ENCODE results near the gene SH3RF3. TPM values are rescaled to one million over a fixed set of nuclear protein-coding genes. Genes with fewer than 3 reads are reported as not detected.

SH3RF3 gene
- total RNA-seq, 1 experiment from 2014 or later: 0.98 TPM

DNA sequence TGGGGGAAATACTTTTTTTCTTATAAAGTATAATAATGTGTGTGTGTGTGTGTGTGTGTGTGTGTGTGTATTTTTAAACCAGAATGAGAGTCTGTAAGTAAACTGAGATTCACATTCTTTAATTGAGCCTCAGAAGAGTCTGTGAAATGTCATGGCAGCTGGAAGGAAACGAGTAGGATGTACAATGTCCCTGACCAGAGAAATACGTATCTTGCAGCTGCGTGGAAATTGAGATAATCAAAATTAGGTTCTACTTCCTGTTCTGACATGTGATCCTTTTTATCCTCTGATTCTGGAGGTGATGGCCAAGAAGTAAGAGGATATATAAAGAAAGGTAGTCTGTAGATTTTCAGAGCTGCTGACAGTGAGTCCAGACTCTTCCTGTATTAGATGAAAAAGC is 50.0 kb downstream of the SH3RF3 start:
- BruUV-seq (replicated peaks): no TSS peak
- H3K27me3 Mint-ChIP-seq (ENCODE audit: insufficient read depth, unreplicated experiment): no peaks in the 10 kb centered on the region

DNA sequence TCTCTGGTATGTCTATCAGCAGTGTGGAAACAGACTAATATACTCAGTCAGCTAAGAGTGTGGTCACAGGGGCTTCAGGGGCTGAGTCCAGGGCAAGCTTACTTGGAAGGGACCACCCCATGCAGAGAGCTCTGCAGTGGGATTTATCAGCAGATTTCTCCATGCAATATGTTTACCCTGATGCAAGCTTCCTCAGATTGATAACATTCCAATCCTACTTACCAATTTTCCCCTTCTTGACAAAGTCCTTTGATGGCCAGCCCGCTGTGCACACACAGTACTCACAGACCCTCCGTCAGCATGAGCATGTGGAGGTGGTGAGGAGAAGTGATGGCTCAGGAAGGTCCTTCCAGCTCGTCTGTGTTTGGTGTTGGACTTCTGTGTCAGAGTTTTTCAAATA is 51.8 kb downstream of the SH3RF3 start:
- no TSS peak for BruUV-seq (replicated peaks)
- no peak for DNase-seq
- no peaks in the 10 kb centered on the region for H3K4me1 ChIP-seq
- no peaks in the 10 kb centered on the region for H3K4me1 Mint-ChIP-seq (ENCODE audit: low read depth, unreplicated experiment)
- TF ChIP-seq, protein P1, sequence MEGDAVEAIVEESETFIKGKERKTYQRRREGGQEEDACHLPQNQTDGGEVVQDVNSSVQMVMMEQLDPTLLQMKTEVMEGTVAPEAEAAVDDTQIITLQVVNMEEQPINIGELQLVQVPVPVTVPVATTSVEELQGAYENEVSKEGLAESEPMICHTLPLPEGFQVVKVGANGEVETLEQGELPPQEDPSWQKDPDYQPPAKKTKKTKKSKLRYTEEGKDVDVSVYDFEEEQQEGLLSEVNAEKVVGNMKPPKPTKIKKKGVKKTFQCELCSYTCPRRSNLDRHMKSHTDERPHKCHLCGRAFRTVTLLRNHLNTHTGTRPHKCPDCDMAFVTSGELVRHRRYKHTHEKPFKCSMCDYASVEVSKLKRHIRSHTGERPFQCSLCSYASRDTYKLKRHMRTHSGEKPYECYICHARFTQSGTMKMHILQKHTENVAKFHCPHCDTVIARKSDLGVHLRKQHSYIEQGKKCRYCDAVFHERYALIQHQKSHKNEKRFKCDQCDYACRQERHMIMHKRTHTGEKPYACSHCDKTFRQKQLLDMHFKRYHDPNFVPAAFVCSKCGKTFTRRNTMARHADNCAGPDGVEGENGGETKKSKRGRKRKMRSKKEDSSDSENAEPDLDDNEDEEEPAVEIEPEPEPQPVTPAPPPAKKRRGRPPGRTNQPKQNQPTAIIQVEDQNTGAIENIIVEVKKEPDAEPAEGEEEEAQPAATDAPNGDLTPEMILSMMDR (IDR thresholded peaks at IDR 0.05; ENCODE audit: insufficient read depth in 1 of 2, low read depth in 1 of 2, low read length in 1 of 2, severe bottlenecking in 1 of 2, unreplicated experiment in 1 of 2): no peak
- H3K4me3 ChIP-seq (ENCODE audit: low read depth, low read length): no peak overlapping the region
- peaks cover 13% of the 10 kb centered on the region for H3K9me3 Mint-ChIP-seq (ENCODE audit: unreplicated experiment)
- H3K36me3 Mint-ChIP-seq (ENCODE audit: insufficient read depth, unreplicated experiment): no peaks in the 10 kb centered on the region
- H3K9me3 ChIP-seq: 0 out of 2 replicates have a peak, but pooled peaks cover 2% of the 10 kb centered on the region
- no peak overlapping the region for H3K4me3 Mint-ChIP-seq (ENCODE audit: unreplicated experiment)
- H3K36me3 ChIP-seq (ENCODE audit: control insufficient read depth, insufficient read depth, low read length): no peaks in the 10 kb centered on the region
- POLR2A ChIA-PET: no interaction called here
- peaks cover 3% of the 10 kb centered on the region for H3K27me3 Mint-ChIP-seq (ENCODE audit: insufficient read depth, unreplicated experiment)
- intact Hi-C loops (cut with micrococcal nuclease; ENCODE audit: unreplicated experiment): no loop called here
- no peak overlapping the region for H3K27ac Mint-ChIP-seq (ENCODE audit: unreplicated experiment)
- no peaks in the 10 kb centered on the region for H3K27me3 ChIP-seq (replicated peaks; ENCODE audit: control insufficient read depth, insufficient read depth, low read length)
- CTCF ChIA-PET: no interaction called here

More for the DNA sequence above, 50.0 kb downstream of the SH3RF3 start:
- Mint-ChIP-seq H3K4me1 (ENCODE audit: low read depth, unreplicated experiment) (no peaks in the 10 kb centered on the region), H3K27ac (ENCODE audit: unreplicated experiment) (no peak overlapping the region), H3K9me3 (ENCODE audit: unreplicated experiment) (peaks cover 13% of the 10 kb centered on the region), H3K4me3 (ENCODE audit: unreplicated experiment) (no peak overlapping the region), H3K36me3 (ENCODE audit: insufficient read depth, unreplicated experiment) (no peaks in the 10 kb centered on the region)
- ChIA-PET POLR2A (no interaction called here), CTCF (no interaction called here)
- Histone ChIP-seq H3K4me1 (no peaks in the 10 kb centered on the region), H3K36me3 (ENCODE audit: control insufficient read depth, insufficient read depth, low read length) (no peaks in the 10 kb centered on the region), H3K27me3 (replicated peaks; ENCODE audit: control insufficient read depth, insufficient read depth, low read length) (no peaks in the 10 kb centered on the region), H3K9me3 (peaks cover 8% of the 10 kb centered on the region; the same call in 1 of the 2 replicates), H3K4me3 (ENCODE audit: low read depth, low read length) (no peak overlapping the region)
- intact Hi-C loops (cut with micrococcal nuclease; ENCODE audit: unreplicated experiment): no loop called here
- TF ChIP-seq, protein P1 (IDR thresholded peaks at IDR 0.05; ENCODE audit: insufficient read depth in 1 of 2, low read depth in 1 of 2, low read length in 1 of 2, severe bottlenecking in 1 of 2, unreplicated experiment in 1 of 2): no peak
- DNase-seq: no peak

DNA sequence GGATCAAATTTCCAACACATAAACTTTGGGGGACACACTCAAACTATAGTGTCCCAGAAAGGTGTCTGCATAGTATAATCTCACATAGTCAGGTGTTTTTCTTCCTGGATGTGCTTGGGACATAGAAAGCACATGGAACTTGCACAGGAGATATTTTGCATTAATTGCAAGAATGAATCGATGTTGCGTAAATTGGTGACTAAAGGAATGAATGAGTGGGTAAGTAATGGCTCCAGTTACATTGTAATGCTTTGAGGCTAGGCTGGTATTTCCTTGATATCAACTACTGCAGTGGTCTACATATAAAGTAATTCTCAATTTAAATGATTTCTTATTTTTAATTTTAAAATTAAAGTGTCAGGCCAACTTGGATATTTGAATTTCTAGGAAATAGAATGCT is 53.4 kb downstream of the SH3RF3 start:
- CTCF ChIA-PET: no interaction called here
- BruUV-seq (replicated peaks): no TSS peak

More for the DNA sequence above, 53.4 kb downstream of the SH3RF3 start:
- POLR2A ChIA-PET: no interaction called here
- intact Hi-C loops (cut with micrococcal nuclease; ENCODE audit: unreplicated experiment): no loop called here
- TF ChIP-seq, protein P1 (IDR thresholded peaks at IDR 0.05; ENCODE audit: insufficient read depth in 1 of 2, low read depth in 1 of 2, low read length in 1 of 2, severe bottlenecking in 1 of 2, unreplicated experiment in 1 of 2): no peak
- no peak overlapping the region for H3K4me3 ChIP-seq (ENCODE audit: low read depth, low read length)
- no peaks in the 10 kb centered on the region for H3K4me1 ChIP-seq
- no peaks in the 10 kb centered on the region for H3K4me1 Mint-ChIP-seq (ENCODE audit: low read depth, unreplicated experiment)
- no peaks in the 10 kb centered on the region for H3K36me3 Mint-ChIP-seq (ENCODE audit: insufficient read depth, unreplicated experiment)
- no peaks in the 10 kb centered on the region for H3K36me3 ChIP-seq (ENCODE audit: control insufficient read depth, insufficient read depth, low read length)
- H3K9me3 ChIP-seq: no peaks in the 10 kb centered on the region
- no peak for DNase-seq
- H3K27ac Mint-ChIP-seq (ENCODE audit: unreplicated experiment): no peak overlapping the region
- H3K4me3 Mint-ChIP-seq (ENCODE audit: unreplicated experiment): no peak overlapping the region
- H3K27me3 ChIP-seq (replicated peaks; ENCODE audit: control insufficient read depth, insufficient read depth, low read length): no peaks in the 10 kb centered on the region
- peaks cover 5% of the 10 kb centered on the region for H3K27me3 Mint-ChIP-seq (ENCODE audit: insufficient read depth, unreplicated experiment)
- H3K9me3 Mint-ChIP-seq (ENCODE audit: unreplicated experiment): peaks cover 13% of the 10 kb centered on the region

All from Caco-2 (cell line).